Testis (tissue), 3 donors: ENCODE results near the gene VWA3A. TPM values are rescaled to one million over a fixed set of nuclear protein-coding genes. Genes with fewer than 3 reads are reported as not detected.

ENCODE experiments used
- DNase-seq: peaks from one replicate; pipeline ENCODE4 v3.0.0-alpha.2; 2019
- H3K27ac ChIP-seq, 2 donors: fragments of 200-600 bp; sonication (generic); one replicate each; pipeline ENCODE4 v1.5.1; 2019
- H3K27me3 ChIP-seq: fragments of 200-600 bp; sonication (generic); one replicate; pipeline ENCODE4 v1.5.1; 2019
- H3K36me3 ChIP-seq: fragments of 200-600 bp; sonication (generic); one replicate; pipeline ENCODE4 v1.5.1; 2017; ENCODE audit warnings: low read depth; ENCODE audit errors: missing control alignments
- H3K4me1 ChIP-seq: fragments of 200-600 bp; sonication (generic); one replicate; pipeline ENCODE4 v1.5.1; 2019
- H3K4me3 ChIP-seq, 2 donors: fragments of 200-600 bp; sonication (generic); one replicate each; pipeline ENCODE4 v1.5.1; 2017 to 2019
- H3K9me3 ChIP-seq: fragments of 200-600 bp; sonication (generic); one replicate; pipeline ENCODE4 v1.5.1; 2017
- CTCF ChIP-seq, 3 experiments: fragments of 450-650 bp in 2 of 3; fragments of 200-600 bp in 1 of 3; sonication (generic) in 1 of 3; IDR thresholded peaks; one replicate each; pipeline ENCODE4 v1.5.1; 2016 to 2019; ENCODE audit warnings: antibody characterized with exemption in 3 of 3, mild to moderate bottlenecking in 2 of 3, moderate library complexity in 1 of 3
- POLR2A ChIP-seq: fragments of 450-650 bp; IDR thresholded peaks from one replicate; pipeline ENCODE4 v1.6.1; 2017; ENCODE audit warnings: antibody characterized with exemption, mild to moderate bottlenecking, moderate library complexity
- WGBS, 2 donors: methylation state at CpG; one replicate each; pipeline ENCODE4 v1.1.5; 2018; 5-methylcytosine and 5-hydroxymethylcytosine counted together
- intact Hi-C: fragments of 100-400 bp; cut with DNase I; formaldehyde crosslinking; loops from one replicate; pipeline ENCODE4 v1.15.1; 2023; ENCODE audit warnings: low total_unique reads
- polyA plus RNA-seq: library from polyadenylated mRNA; stranded (reverse); fragments of 350-450 nt; fragmentation: Illumina TruSeq; extraction: RNeasy Lipid Tissue Mini Kit (QIAGEN cat#74804); gene quantifications from one replicate; pipeline ENCODE4 v1.2.3, GENCODE V29; 2014; ENCODE audit warnings: low read depth, low replicate concordance; ENCODE audit not compliant: insufficient read depth
- total RNA-seq, 2 donors: library from RNA; depleted of rRNA; stranded (reverse); fragments of >200 nt; gene quantifications; one replicate each; pipeline ENCODE4 v1.2.3, GENCODE V29; 2016

Gene VWA3A
- total and polyA plus RNA-seq, 3 donors from 2014 or later, result 5.0 to 15.8 (median 9.8) TPM

- no peaks in the 10 kb centered on the region for H3K9me3 ChIP-seq
- TF ChIP-seq POLR2A, result no peak
- TF ChIP-seq CTCF (IDR thresholded peaks at IDR 0.05), result no peak
- H3K36me3 ChIP-seq, result no peaks in the 10 kb centered on the region
- no peak for DNase-seq
- no peak overlapping the region for H3K4me3 ChIP-seq
- H3K27me3 ChIP-seq, result no peaks in the 10 kb centered on the region
- no peak overlapping the region for H3K27ac ChIP-seq
- intact Hi-C loops, result no loop called here
- H3K4me1 ChIP-seq, result peaks cover 9% of the 10 kb centered on the region
- 88 to 92% methylated on average over 5 of the region's 5 CpGs for WGBS, 2 donors
These were observed 110.8 kb downstream of the VWA3A start for GRCh38 chr16:22203091-22203490.

- WGBS, 2 donors, result 78 to 83% methylated on average over 2 of the region's 2 CpGs
- peaks cover 9% of the 10 kb centered on the region for H3K4me1 ChIP-seq
- TF ChIP-seq CTCF (IDR thresholded peaks at IDR 0.05) (no peak), POLR2A (no peak)
- H3K27ac ChIP-seq, result no peak overlapping the region
- no peaks in the 10 kb centered on the region for H3K9me3 ChIP-seq
- no peak for DNase-seq
- H3K4me3 ChIP-seq, result no peak overlapping the region
- H3K27me3 ChIP-seq, result no peaks in the 10 kb centered on the region
- no peaks in the 10 kb centered on the region for H3K36me3 ChIP-seq
- intact Hi-C loops, result no loop called here
These were observed 111.8 kb downstream of the VWA3A start for GRCh38 chr16:22204091-22204655.

- TF ChIP-seq CTCF (IDR thresholded peaks at IDR 0.05), result no peak
- no peak for TF ChIP-seq POLR2A
- no peak for DNase-seq
- no peaks in the 10 kb centered on the region for H3K36me3 ChIP-seq
- no peaks in the 10 kb centered on the region for H3K27me3 ChIP-seq
- peak overlapping the region; percentile 35 to 85 for H3K27ac ChIP-seq
- no peaks in the 10 kb centered on the region for H3K9me3 ChIP-seq
- H3K4me1 ChIP-seq, result peaks cover 9% of the 10 kb centered on the region
- WGBS, 2 donors, result 1 to 4% methylated on average over 11 of the region's 11 CpGs
- intact Hi-C loops, result no loop called here
- peak overlapping the region; percentile 75 to 83 for H3K4me3 ChIP-seq
These were observed 113.3 kb downstream of the VWA3A start for GRCh38 chr16:22205577-22206012.

- TF ChIP-seq POLR2A (no peak), CTCF (IDR thresholded peaks at IDR 0.05) (peak; percentile 78 to 93 (median 80))
- H3K27ac ChIP-seq, result peak within 1 kb of the TSS; percentile 35 to 85
- H3K27me3 ChIP-seq, result no peaks in the 10 kb centered on the region
- H3K4me1 ChIP-seq, result peaks cover 9% of the 10 kb centered on the region
- H3K36me3 ChIP-seq, result no peaks in the 10 kb centered on the region
- intact Hi-C loops, result no loop called here
- peak; percentile 95 for DNase-seq
- no peaks in the 10 kb centered on the region for H3K9me3 ChIP-seq
- WGBS, 2 donors, result 0 to 1% methylated on average over 14 to 55 of the region's 74 CpGs
- H3K4me3 ChIP-seq, result peak within 1 kb of the TSS; percentile 75 to 83
These were observed 113.9 kb downstream of the VWA3A start, which contains the start of gene EEF2K for GRCh38 chr16:22206013-22206841. EEF2K (plus strand) TSS chr16:22206278; CDS start chr16:22225730, 19,452 bp downstream.

Other genes starting within 250 kb of the VWA3A start
- gene NPIPB4, start 234.8 kb upstream of the VWA3A start, total RNA-seq, result 100 to 1,000 TPM; 160 to 179 TPM
- 73.0 TPM for gene NPIPB4, start 234.8 kb upstream of the VWA3A start, polyA plus RNA-seq
- gene UQCRC2, start 139.2 kb upstream of the VWA3A start, total RNA-seq, result 100 to 1,000 TPM; 103 to 136 TPM
- 114 TPM for gene UQCRC2, start 139.2 kb upstream of the VWA3A start, polyA plus RNA-seq
- gene PDZD9, start 91.4 kb upstream of the VWA3A start, total RNA-seq, result 10 to 100 TPM in 1 of 2 donors, 1 to 10 TPM in 1; 7.9 to 17.2 TPM
- 40.6 TPM for gene PDZD9, start 91.4 kb upstream of the VWA3A start, polyA plus RNA-seq
- 10 to 100 TPM; 33.4 to 36.8 TPM for gene MOSMO, start 84.4 kb upstream of the VWA3A start, total RNA-seq
- 17.4 TPM for gene MOSMO, start 84.4 kb upstream of the VWA3A start, polyA plus RNA-seq
- gene SDR42E2, start 70.0 kb downstream of the VWA3A start, total RNA-seq, result under 1 TPM; 0.31 TPM
- gene SDR42E2, start 70.0 kb downstream of the VWA3A start, polyA plus RNA-seq, result 1.4 TPM
- 10 to 100 TPM; 10.2 to 11.1 TPM for gene EEF2K, start 113.7 kb downstream of the VWA3A start, total RNA-seq
- gene EEF2K, start 113.7 kb downstream of the VWA3A start, polyA plus RNA-seq, result 6.6 TPM
- 10 to 100 TPM; 61.7 to 76.2 TPM for gene POLR3E, start 204.9 kb downstream of the VWA3A start, total RNA-seq
- 59.4 TPM for gene POLR3E, start 204.9 kb downstream of the VWA3A start, polyA plus RNA-seq